Stimulated activated memory B cell treated with anti-CD40 and anti-IgM and Interleukin-4, amounts not matched to agents 10 μg/mL and 1 μg/mL and 100 μg/mL, for 72 hours (primary cell): ENCODE data around the gene SLC66A2.
A peak's percentile ranks its signal among the peaks of the same experiment; 100 is the strongest.

Source experiments
- ATAC-seq: fragments of 150-1000 bp; cut with Tn5 transposase; 2 replicates; pipeline ENCODE4 v1.10.0; 2021
- H3K27ac Mint-ChIP-seq: one replicate; pipeline ENCODE4 v1.8.0; 2022; ENCODE audit warnings: mild to moderate bottlenecking, mixed read lengths
- H3K27me3 Mint-ChIP-seq: one replicate; pipeline ENCODE4 v1.8.0; 2022; ENCODE audit warnings: mixed read lengths
- H3K36me3 Mint-ChIP-seq: one replicate; pipeline ENCODE4 v1.8.0; 2022; ENCODE audit warnings: mixed read lengths
- H3K4me1 Mint-ChIP-seq: one replicate; pipeline ENCODE4 v1.8.0; 2022; ENCODE audit warnings: mixed read lengths
- H3K4me3 Mint-ChIP-seq: one replicate; pipeline ENCODE4 v1.8.0; 2022; ENCODE audit warnings: mild to moderate bottlenecking, moderate library complexity, mixed read lengths
- H3K9me3 Mint-ChIP-seq: one replicate; pipeline ENCODE4 v1.8.0; 2022; ENCODE audit warnings: mixed read lengths

The SLC66A2 gene

GRCh38 chr18:79863161-79864005, 88.1 kb downstream of the SLC66A2 start:
- H3K4me3 Mint-ChIP-seq, result no peak overlapping the region
- ATAC-seq, result peak; percentile 41

GRCh38 chr18:79862562-79862961, 88.9 kb downstream of the SLC66A2 start:
- ATAC-seq, result no peak
- no peaks in the 10 kb centered on the region for H3K36me3 Mint-ChIP-seq
- H3K4me3 Mint-ChIP-seq, result no peak overlapping the region
- H3K9me3 Mint-ChIP-seq, result peaks cover 14% of the 10 kb centered on the region
- peaks cover 14% of the 10 kb centered on the region for H3K27me3 Mint-ChIP-seq
- no peak overlapping the region for H3K27ac Mint-ChIP-seq
- peaks cover 1% of the 10 kb centered on the region for H3K4me1 Mint-ChIP-seq

More at GRCh38 chr18:79863161-79864005, 88.1 kb downstream of the SLC66A2 start:
- Mint-ChIP-seq H3K4me1 (no peaks in the 10 kb centered on the region), H3K27ac (no peak overlapping the region), H3K36me3 (no peaks in the 10 kb centered on the region), H3K9me3 (peaks cover 14% of the 10 kb centered on the region), H3K27me3 (peaks cover 9% of the 10 kb centered on the region)

GRCh38 chr18:79861687-79862086, 89.8 kb downstream of the SLC66A2 start:
- Mint-ChIP-seq H3K4me1 (peaks cover 9% of the 10 kb centered on the region), H3K27ac (no peak overlapping the region), H3K4me3 (no peak overlapping the region), H3K36me3 (no peaks in the 10 kb centered on the region), H3K9me3 (peaks cover 14% of the 10 kb centered on the region), H3K27me3 (peaks cover 14% of the 10 kb centered on the region)
- no peak for ATAC-seq

GRCh38 chr18:79859314-79859713, 92.1 kb downstream of the SLC66A2 start:
- H3K27ac Mint-ChIP-seq, result no peak overlapping the region
- H3K36me3 Mint-ChIP-seq, result no peaks in the 10 kb centered on the region
- peaks cover 14% of the 10 kb centered on the region for H3K9me3 Mint-ChIP-seq
- no peak overlapping the region for H3K4me3 Mint-ChIP-seq
- peaks cover 31% of the 10 kb centered on the region for H3K4me1 Mint-ChIP-seq
- ATAC-seq, result no peak
- peaks cover 23% of the 10 kb centered on the region for H3K27me3 Mint-ChIP-seq

GRCh38 chr18:79857082-79857671, 94.3 kb downstream of the SLC66A2 start:
- H3K36me3 Mint-ChIP-seq, result no peaks in the 10 kb centered on the region
- H3K4me1 Mint-ChIP-seq, result peaks cover 31% of the 10 kb centered on the region
- ATAC-seq, result no peak
- H3K4me3 Mint-ChIP-seq, result peak overlapping the region; percentile 35
- H3K27me3 Mint-ChIP-seq, result peaks cover 31% of the 10 kb centered on the region
- H3K9me3 Mint-ChIP-seq, result peaks cover 14% of the 10 kb centered on the region
- H3K27ac Mint-ChIP-seq, result peak overlapping the region; percentile 20

- H3K9me3 Mint-ChIP-seq, result peaks cover 7% of the 10 kb centered on the region
- peaks cover 31% of the 10 kb centered on the region for H3K27me3 Mint-ChIP-seq
- H3K36me3 Mint-ChIP-seq, result no peaks in the 10 kb centered on the region
- H3K4me1 Mint-ChIP-seq, result peaks cover 31% of the 10 kb centered on the region
- H3K27ac Mint-ChIP-seq, result peak overlapping the region; percentile 20
- peak overlapping the region; percentile 34 for H3K4me3 Mint-ChIP-seq
- peak; percentile 74 for ATAC-seq
Observed at GRCh38 chr18:79856119-79857007, 95.1 kb downstream of the SLC66A2 start.

- Mint-ChIP-seq H3K4me1 (peaks cover 31% of the 10 kb centered on the region), H3K36me3 (no peaks in the 10 kb centered on the region), H3K27ac (peak overlapping the region; percentile 75), H3K27me3 (peaks cover 31% of the 10 kb centered on the region), H3K9me3 (peaks cover 1% of the 10 kb centered on the region), H3K4me3 (peak overlapping the region; percentile 42)
- peak; percentile 90 for ATAC-seq
Observed at GRCh38 chr18:79855147-79855933, 96.1 kb downstream of the SLC66A2 start.

GRCh38 chr18:79853993-79854364, 97.5 kb downstream of the SLC66A2 start:
- Mint-ChIP-seq H3K27ac (no peak overlapping the region), H3K9me3 (no peaks in the 10 kb centered on the region), H3K27me3 (peaks cover 28% of the 10 kb centered on the region), H3K36me3 (no peaks in the 10 kb centered on the region), H3K4me1 (peaks cover 31% of the 10 kb centered on the region), H3K4me3 (no peak overlapping the region)
- no peak for ATAC-seq

GRCh38 chr18:79853303-79853992, 98.0 kb downstream of the SLC66A2 start:
- H3K4me3 Mint-ChIP-seq, result no peak overlapping the region
- no peaks in the 10 kb centered on the region for H3K36me3 Mint-ChIP-seq
- peaks cover 23% of the 10 kb centered on the region for H3K27me3 Mint-ChIP-seq
- no peak overlapping the region for H3K27ac Mint-ChIP-seq
- H3K9me3 Mint-ChIP-seq, result no peaks in the 10 kb centered on the region
- peaks cover 31% of the 10 kb centered on the region for H3K4me1 Mint-ChIP-seq
- ATAC-seq, result no peak

- Mint-ChIP-seq H3K36me3 (no peaks in the 10 kb centered on the region), H3K4me1 (peaks cover 31% of the 10 kb centered on the region), H3K27me3 (peaks cover 17% of the 10 kb centered on the region), H3K9me3 (no peaks in the 10 kb centered on the region), H3K27ac (no peak overlapping the region), H3K4me3 (no peak overlapping the region)
- no peak for ATAC-seq
Observed at GRCh38 chr18:79852561-79853302, 98.7 kb downstream of the SLC66A2 start.
